Body of pancreas (tissue), 4 donors: ENCODE data around the gene ARHGEF33. TPM values are rescaled to one million over a fixed set of nuclear protein-coding genes. Genes with fewer than 3 reads are reported as not detected.
"Not testable (repeated sequence)": the region's sequence is repeated elsewhere in the genome, so short reads cannot be mapped to it uniquely, and the experiment has no call there.

Experiments
- ATAC-seq: fragments of 150-250 bp; one replicate; pipeline ENCODE4 v1.9.1; 2016
- DNase-seq, 4 donors: peaks; one replicate each; pipeline ENCODE4 v3.0.0-alpha.2; 2019
- H3K27ac ChIP-seq, 4 donors: fragments of 200-600 bp; sonication (generic); 1 replicate in 3 of 4; 2 replicates in 1 of 4; pipeline versions ENCODE4 v1.5.1 to v1.6.1; 2016 to 2019; ENCODE audit warnings: mild to moderate bottlenecking in 1 of 4, mixed read lengths in 1 of 4, moderate library complexity in 1 of 4
- H3K27me3 ChIP-seq, 2 donors: fragments of 200-600 bp; sonication (generic); one replicate each; pipeline ENCODE4 v1.6.0; 2016; ENCODE audit warnings: mild to moderate bottlenecking in 1 of 2
- H3K36me3 ChIP-seq, 2 donors: fragments of 200-600 bp; sonication (generic); replicated peaks in 1 of 2; 2 replicates each; pipeline ENCODE4 v1.5.1; 2016; ENCODE audit warnings: low read depth in 2 of 2; ENCODE audit not compliant: insufficient read depth in 1 of 2
- H3K4me1 ChIP-seq: fragments of 200-600 bp; sonication (generic); one replicate; pipeline ENCODE4 v1.6.0; 2016
- H3K4me3 ChIP-seq, 2 donors: fragments of 200-600 bp; sonication (generic); 1 replicate in 1 of 2; 2 replicates in 1 of 2; pipeline ENCODE4 v1.5.1; 2016 to 2019
- H3K9me3 ChIP-seq, 3 donors: fragments of 200-600 bp; sonication (generic); 1 replicate in 2 of 3; 2 replicates in 1 of 3; pipeline ENCODE4 v1.5.1; 2016
- CTCF ChIP-seq, 7 experiments: fragments of 450-650 bp in 4 of 7; fragments of 200-600 bp in 3 of 7; sonication (generic) in 3 of 7; IDR thresholded peaks; one replicate each; pipeline ENCODE4 v1.5.1; 2016 to 2019; ENCODE audit warnings: antibody characterized with exemption in 7 of 7
- POLR2A ChIP-seq, 3 donors: fragments of 450-650 bp; IDR thresholded peaks; one replicate each; pipeline ENCODE4 v1.6.1; 2016; ENCODE audit warnings: antibody characterized with exemption in 3 of 3, mild to moderate bottlenecking in 2 of 3
- WGBS, 2 donors: methylation state at CpG; one replicate each; pipeline ENCODE4 v1.1.5; 2017; 5-methylcytosine and 5-hydroxymethylcytosine counted together
- intact Hi-C: fragments of 100-400 bp; cut with DNase I; formaldehyde crosslinking; loops from one replicate; pipeline ENCODE4 v1.15.1; 2023
- total RNA-seq, 2 donors: library from RNA; depleted of rRNA; stranded (reverse); fragments of >200 nt; gene quantifications; one replicate each; pipeline ENCODE4 v1.1.0, GENCODE V29; 2016

Gene ARHGEF33
- total RNA-seq, 2 donors from 2014 or later = 0.33 to 1.3 TPM

GRCh38 chr2:38932586-38932985 is 42.9 kb downstream of the ARHGEF33 start:
- no peak for DNase-seq
- WGBS, 2 donors = 38 to 40% methylated on average over 1 of the region's 1 CpG
- no peaks in the 10 kb centered on the region for H3K36me3 ChIP-seq
- no peaks in the 10 kb centered on the region for H3K4me1 ChIP-seq
- no peaks in the 10 kb centered on the region for H3K27me3 ChIP-seq
- no peak for ATAC-seq
- H3K27ac ChIP-seq = no peak overlapping the region
- H3K4me3 ChIP-seq = no peak overlapping the region
- TF ChIP-seq CTCF (IDR thresholded peaks at IDR 0.05) (no peak), POLR2A (IDR thresholded peaks at IDR 0.05) (no peak)
- intact Hi-C loops = no loop called here
- H3K9me3 ChIP-seq = no peaks in the 10 kb centered on the region

- intact Hi-C loops = no loop called here
- Histone ChIP-seq H3K27ac (no peak overlapping the region), H3K27me3 (no peaks in the 10 kb centered on the region), H3K4me3 (no peak overlapping the region), H3K9me3 (no peaks in the 10 kb centered on the region), H3K4me1 (no peaks in the 10 kb centered on the region), H3K36me3 (no peaks in the 10 kb centered on the region)
- DNase-seq (no peak), ATAC-seq (no peak)
- WGBS, 2 donors = 93 to 96% methylated on average over 3 of the region's 3 CpGs
- TF ChIP-seq POLR2A (IDR thresholded peaks at IDR 0.05) = no peak
- TF ChIP-seq CTCF (IDR thresholded peaks at IDR 0.05) = no peak
Measured at GRCh38 chr2:38933653-38934052, 44.0 kb downstream of the ARHGEF33 start.

GRCh38 chr2:38934742-38935141 is 45.1 kb downstream of the ARHGEF33 start:
- DNase-seq (no peak), ATAC-seq (no peak)
- WGBS, 2 donors = 72 to 74% methylated on average over 5 of the region's 5 CpGs
- no peaks in the 10 kb centered on the region for H3K4me1 ChIP-seq
- no peak overlapping the region for H3K27ac ChIP-seq
- H3K9me3 ChIP-seq = no peaks in the 10 kb centered on the region
- H3K4me3 ChIP-seq = no peak overlapping the region
- no peaks in the 10 kb centered on the region for H3K36me3 ChIP-seq
- no peaks in the 10 kb centered on the region for H3K27me3 ChIP-seq
- intact Hi-C loops = no loop called here
- no peak for TF ChIP-seq POLR2A (IDR thresholded peaks at IDR 0.05)
- no peak for TF ChIP-seq CTCF (IDR thresholded peaks at IDR 0.05)

- H3K9me3 ChIP-seq = no peaks in the 10 kb centered on the region
- H3K27me3 ChIP-seq = no peaks in the 10 kb centered on the region
- no peaks in the 10 kb centered on the region for H3K36me3 ChIP-seq
- no peak overlapping the region for H3K4me3 ChIP-seq
- intact Hi-C loops = no loop called here
- ATAC-seq (no peak), DNase-seq (no peak)
- TF ChIP-seq POLR2A (IDR thresholded peaks at IDR 0.05) (no peak), CTCF (IDR thresholded peaks at IDR 0.05) (no peak)
- H3K27ac ChIP-seq = no peak overlapping the region
- WGBS, 2 donors = 83 to 92% methylated on average over 4 of the region's 4 CpGs
- H3K4me1 ChIP-seq = no peaks in the 10 kb centered on the region
Measured at GRCh38 chr2:38935568-38936172, 46.0 kb downstream of the ARHGEF33 start.

GRCh38 chr2:38936516-38936915 is 46.8 kb downstream of the ARHGEF33 start:
- H3K4me3 ChIP-seq, H3K9me3 ChIP-seq, H3K27me3 ChIP-seq, H3K36me3 ChIP-seq, intact Hi-C loops, ATAC-seq, DNase-seq, H3K27ac ChIP-seq, H3K4me1 ChIP-seq: not testable (repeated sequence)
- 85 to 87% methylated on average over 6 of the region's 6 CpGs for whole genome bisulfite sequencing, 2 donors
